SK-N-DZ (cell line): ENCODE data around the gene NTM.
"Not testable (repeated sequence)": the region's sequence is repeated elsewhere in the genome, so short reads cannot be mapped to it uniquely, and the experiment has no call there.

Experiments
- DNase-seq: peaks from one replicate; pipeline ENCODE4 v3.0.0-alpha.2; 2015; ENCODE audit warnings: low spot score

NTM gene

GRCh38 chr11:131497686-131498085 is 127.3 kb downstream of the NTM start:
- not testable (repeated sequence) for DNase-seq

GRCh38 chr11:131498631-131499160 is 128.3 kb downstream of the NTM start:
- no peak for DNase-seq

- no peak for DNase-seq
Observed at GRCh38 chr11:131499199-131499598, 128.8 kb downstream of the NTM start.

- no peak for DNase-seq
Observed at GRCh38 chr11:131503017-131503416, 132.6 kb downstream of the NTM start.

GRCh38 chr11:131504199-131504949 is 134.0 kb downstream of the NTM start:
- DNase-seq: no peak

- no peak for DNase-seq
Observed at GRCh38 chr11:131506348-131506747, 135.9 kb downstream of the NTM start.

- DNase-seq: no peak
Observed at GRCh38 chr11:131510662-131511061, 140.2 kb downstream of the NTM start.

- no peak for DNase-seq
Observed at GRCh38 chr11:131511794-131512193, 141.4 kb downstream of the NTM start.

GRCh38 chr11:131512228-131512627 is 141.8 kb downstream of the NTM start:
- no peak for DNase-seq

GRCh38 chr11:131514062-131514461 is 143.6 kb downstream of the NTM start:
- DNase-seq: no peak

GRCh38 chr11:131518305-131518838 is 148.0 kb downstream of the NTM start:
- DNase-seq: no peak

- no peak for DNase-seq
Observed at GRCh38 chr11:131522851-131523250, 152.4 kb downstream of the NTM start.

GRCh38 chr11:131530407-131530806 is 160.0 kb downstream of the NTM start:
- DNase-seq: no peak

GRCh38 chr11:131533149-131533548 is 162.7 kb downstream of the NTM start:
- no peak for DNase-seq

- no peak for DNase-seq
Observed at GRCh38 chr11:131533998-131534397, 163.6 kb downstream of the NTM start.

- no peak for DNase-seq
Observed at GRCh38 chr11:131534611-131535010, 164.2 kb downstream of the NTM start.

GRCh38 chr11:131536159-131536558 is 165.7 kb downstream of the NTM start:
- DNase-seq: no peak

GRCh38 chr11:131537196-131537595 is 166.8 kb downstream of the NTM start:
- DNase-seq: no peak

- DNase-seq: no peak
Observed at GRCh38 chr11:131537748-131538147, 167.3 kb downstream of the NTM start.

GRCh38 chr11:131538322-131538721 is 167.9 kb downstream of the NTM start:
- no peak for DNase-seq

GRCh38 chr11:131540676-131541075 is 170.3 kb downstream of the NTM start:
- DNase-seq: no peak

- DNase-seq: no peak
Observed at GRCh38 chr11:131543389-131544025, 173.1 kb downstream of the NTM start.

GRCh38 chr11:131544591-131544990 is 174.2 kb downstream of the NTM start:
- no peak for DNase-seq
